ENCODE results near the gene ENOX1.

Gene ENOX1

DNA sequence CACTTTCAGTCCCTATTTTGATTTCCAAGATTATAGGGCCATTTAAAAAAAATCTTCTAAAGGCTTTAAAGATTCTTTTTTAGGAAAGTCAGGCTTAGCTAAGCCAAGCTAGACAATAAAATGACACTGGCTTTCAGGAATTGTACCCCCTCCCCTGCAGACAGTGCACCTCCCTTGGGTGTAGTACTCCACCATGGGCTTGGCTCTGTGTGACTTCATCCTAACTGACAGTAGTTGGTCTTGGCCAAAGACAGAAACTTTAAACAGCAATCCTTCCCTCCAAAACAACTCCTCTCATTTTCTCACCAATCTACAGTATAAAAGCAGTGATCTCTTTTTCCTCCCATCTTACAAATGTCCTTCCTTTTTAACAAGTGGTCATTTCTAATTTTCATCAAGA, 480.4 kb downstream of the ENOX1 start (continued):
- TF ChIP-seq CSDC2 (CRISPR knock-in tag; IDR thresholded peaks at IDR 0.05), result no peak
- TF ChIP-seq, protein P1, sequence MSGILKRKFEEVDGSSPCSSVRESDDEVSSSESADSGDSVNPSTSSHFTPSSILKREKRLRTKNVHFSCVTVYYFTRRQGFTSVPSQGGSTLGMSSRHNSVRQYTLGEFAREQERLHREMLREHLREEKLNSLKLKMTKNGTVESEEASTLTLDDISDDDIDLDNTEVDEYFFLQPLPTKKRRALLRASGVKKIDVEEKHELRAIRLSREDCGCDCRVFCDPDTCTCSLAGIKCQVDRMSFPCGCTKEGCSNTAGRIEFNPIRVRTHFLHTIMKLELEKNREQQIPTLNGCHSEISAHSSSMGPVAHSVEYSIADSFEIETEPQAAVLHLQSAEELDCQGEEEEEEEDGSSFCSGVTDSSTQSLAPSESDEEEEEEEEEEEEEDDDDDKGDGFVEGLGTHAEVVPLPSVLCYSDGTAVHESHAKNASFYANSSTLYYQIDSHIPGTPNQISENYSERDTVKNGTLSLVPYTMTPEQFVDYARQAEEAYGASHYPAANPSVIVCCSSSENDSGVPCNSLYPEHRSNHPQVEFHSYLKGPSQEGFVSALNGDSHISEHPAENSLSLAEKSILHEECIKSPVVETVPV (CRISPR knock-in tag; IDR thresholded peaks at IDR 0.05), result no peak
- no peak for TF ChIP-seq ZFP3 (CRISPR knock-in tag; IDR thresholded peaks at IDR 0.05)
- TF ChIP-seq TOX (CRISPR knock-in tag; IDR thresholded peaks at IDR 0.05; ENCODE audit: borderline replicate concordance), result no peak
- TF ChIP-seq ARNTL (CRISPR knock-in tag; IDR thresholded peaks at IDR 0.05; ENCODE audit: borderline replicate concordance, low read depth), result no peak
- TF ChIP-seq ZFP30 (CRISPR knock-in tag; IDR thresholded peaks at IDR 0.05), result no peak

DNA sequence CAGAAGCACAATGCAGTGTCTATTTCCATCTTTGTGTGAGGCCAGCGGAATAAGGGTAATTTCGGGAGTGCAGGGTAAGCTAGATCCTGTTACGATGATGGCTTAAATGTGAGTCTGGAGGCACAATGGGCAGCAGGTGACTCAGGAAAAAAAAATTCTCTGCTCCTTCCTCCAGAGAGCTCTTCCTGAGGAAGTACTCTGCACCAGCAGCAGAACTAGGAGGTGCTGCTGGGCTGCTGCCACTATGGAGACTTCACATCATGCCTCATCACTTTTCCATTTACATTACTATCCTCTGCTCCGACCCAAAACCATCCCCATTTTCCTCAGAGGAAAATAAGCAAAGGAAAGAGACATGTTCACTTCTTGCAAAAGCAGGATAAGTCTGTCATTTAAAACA, 481.4 kb downstream of the ENOX1 start:
- ATAC-seq, result peak; percentile 16; the same call in 2 of the 3 replicates
- TF ChIP-seq ZC3H10 (CRISPR knock-in tag; IDR thresholded peaks at IDR 0.05) (no peak), BACH2 (CRISPR knock-in tag; IDR thresholded peaks at IDR 0.05; ENCODE audit: borderline replicate concordance) (no peak), ZNF8 (CRISPR knock-in tag; IDR thresholded peaks at IDR 0.05) (no peak), TOX (CRISPR knock-in tag; IDR thresholded peaks at IDR 0.05; ENCODE audit: borderline replicate concordance) (no peak), RARB (CRISPR knock-in tag; IDR thresholded peaks at IDR 0.05) (no peak), PPARA (CRISPR knock-in tag; IDR thresholded peaks at IDR 0.05; ENCODE audit: borderline replicate concordance) (no peak), ZNF70 (CRISPR knock-in tag; IDR thresholded peaks at IDR 0.05) (no peak), ZFP30 (CRISPR knock-in tag; IDR thresholded peaks at IDR 0.05) (no peak), ARNTL (CRISPR knock-in tag; IDR thresholded peaks at IDR 0.05; ENCODE audit: borderline replicate concordance, low read depth) (no peak), ZFP3 (CRISPR knock-in tag; IDR thresholded peaks at IDR 0.05) (no peak), GLIS3 (CRISPR knock-in tag; IDR thresholded peaks at IDR 0.05) (no peak), CSDC2 (CRISPR knock-in tag; IDR thresholded peaks at IDR 0.05) (no peak), ZNF565 (CRISPR knock-in tag; conservative IDR thresholded peaks at IDR 0.05; ENCODE audit: low read depth) (no peak)
- TF ChIP-seq, protein P2, sequence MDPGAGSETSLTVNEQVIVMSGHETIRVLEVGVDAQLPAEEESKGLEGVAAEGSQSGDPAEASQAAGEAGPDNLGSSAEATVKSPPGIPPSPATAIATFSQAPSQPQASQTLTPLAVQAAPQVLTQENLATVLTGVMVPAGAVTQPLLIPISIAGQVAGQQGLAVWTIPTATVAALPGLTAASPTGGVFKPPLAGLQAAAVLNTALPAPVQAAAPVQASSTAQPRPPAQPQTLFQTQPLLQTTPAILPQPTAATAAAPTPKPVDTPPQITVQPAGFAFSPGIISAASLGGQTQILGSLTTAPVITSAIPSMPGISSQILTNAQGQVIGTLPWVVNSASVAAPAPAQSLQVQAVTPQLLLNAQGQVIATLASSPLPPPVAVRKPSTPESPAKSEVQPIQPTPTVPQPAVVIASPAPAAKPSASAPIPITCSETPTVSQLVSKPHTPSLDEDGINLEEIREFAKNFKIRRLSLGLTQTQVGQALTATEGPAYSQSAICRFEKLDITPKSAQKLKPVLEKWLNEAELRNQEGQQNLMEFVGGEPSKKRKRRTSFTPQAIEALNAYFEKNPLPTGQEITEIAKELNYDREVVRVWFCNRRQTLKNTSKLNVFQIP (CRISPR knock-in tag; IDR thresholded peaks at IDR 0.05; ENCODE audit: borderline replicate concordance, low read depth), result no peak
- TF ChIP-seq, protein P1 (CRISPR knock-in tag; IDR thresholded peaks at IDR 0.05), result no peak
- TF ChIP-seq, protein P3, sequence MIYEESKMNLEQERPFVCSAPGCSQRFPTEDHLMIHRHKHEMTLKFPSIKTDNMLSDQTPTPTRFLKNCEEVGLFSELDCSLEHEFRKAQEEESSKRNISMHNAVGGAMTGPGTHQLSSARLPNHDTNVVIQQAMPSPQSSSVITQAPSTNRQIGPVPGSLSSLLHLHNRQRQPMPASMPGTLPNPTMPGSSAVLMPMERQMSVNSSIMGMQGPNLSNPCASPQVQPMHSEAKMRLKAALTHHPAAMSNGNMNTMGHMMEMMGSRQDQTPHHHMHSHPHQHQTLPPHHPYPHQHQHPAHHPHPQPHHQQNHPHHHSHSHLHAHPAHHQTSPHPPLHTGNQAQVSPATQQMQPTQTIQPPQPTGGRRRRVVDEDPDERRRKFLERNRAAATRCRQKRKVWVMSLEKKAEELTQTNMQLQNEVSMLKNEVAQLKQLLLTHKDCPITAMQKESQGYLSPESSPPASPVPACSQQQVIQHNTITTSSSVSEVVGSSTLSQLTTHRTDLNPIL (CRISPR knock-in tag; IDR thresholded peaks at IDR 0.05; ENCODE audit: low read depth), result no peak
- TF ChIP-seq, protein P4, sequence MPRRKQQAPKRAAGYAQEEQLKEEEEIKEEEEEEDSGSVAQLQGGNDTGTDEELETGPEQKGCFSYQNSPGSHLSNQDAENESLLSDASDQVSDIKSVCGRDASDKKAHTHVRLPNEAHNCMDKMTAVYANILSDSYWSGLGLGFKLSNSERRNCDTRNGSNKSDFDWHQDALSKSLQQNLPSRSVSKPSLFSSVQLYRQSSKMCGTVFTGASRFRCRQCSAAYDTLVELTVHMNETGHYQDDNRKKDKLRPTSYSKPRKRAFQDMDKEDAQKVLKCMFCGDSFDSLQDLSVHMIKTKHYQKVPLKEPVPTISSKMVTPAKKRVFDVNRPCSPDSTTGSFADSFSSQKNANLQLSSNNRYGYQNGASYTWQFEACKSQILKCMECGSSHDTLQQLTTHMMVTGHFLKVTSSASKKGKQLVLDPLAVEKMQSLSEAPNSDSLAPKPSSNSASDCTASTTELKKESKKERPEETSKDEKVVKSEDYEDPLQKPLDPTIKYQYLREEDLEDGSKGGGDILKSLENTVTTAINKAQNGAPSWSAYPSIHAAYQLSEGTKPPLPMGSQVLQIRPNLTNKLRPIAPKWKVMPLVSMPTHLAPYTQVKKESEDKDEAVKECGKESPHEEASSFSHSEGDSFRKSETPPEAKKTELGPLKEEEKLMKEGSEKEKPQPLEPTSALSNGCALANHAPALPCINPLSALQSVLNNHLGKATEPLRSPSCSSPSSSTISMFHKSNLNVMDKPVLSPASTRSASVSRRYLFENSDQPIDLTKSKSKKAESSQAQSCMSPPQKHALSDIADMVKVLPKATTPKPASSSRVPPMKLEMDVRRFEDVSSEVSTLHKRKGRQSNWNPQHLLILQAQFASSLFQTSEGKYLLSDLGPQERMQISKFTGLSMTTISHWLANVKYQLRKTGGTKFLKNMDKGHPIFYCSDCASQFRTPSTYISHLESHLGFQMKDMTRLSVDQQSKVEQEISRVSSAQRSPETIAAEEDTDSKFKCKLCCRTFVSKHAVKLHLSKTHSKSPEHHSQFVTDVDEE (CRISPR knock-in tag; IDR thresholded peaks at IDR 0.05), result no peak

DNA sequence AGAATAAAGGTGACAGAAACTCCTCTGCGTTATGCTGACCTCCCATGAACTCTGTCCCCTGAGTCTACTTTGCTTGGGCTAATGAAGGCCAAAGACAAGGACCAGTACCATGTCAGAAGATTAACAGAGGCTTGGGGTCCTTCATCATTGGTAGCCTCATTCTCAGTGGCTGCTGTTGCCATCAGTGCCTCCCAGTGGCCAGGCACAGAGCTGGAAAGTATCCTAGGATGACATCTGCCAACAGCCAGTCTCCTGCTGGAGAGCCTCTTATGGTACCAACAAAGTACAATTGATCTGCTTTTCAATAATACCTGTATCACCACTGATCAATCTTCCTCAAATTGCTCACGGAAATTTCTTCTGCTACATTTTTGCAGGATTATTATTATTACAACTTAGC, 481.8 kb downstream of the ENOX1 start:
- no peak for ATAC-seq
- TF ChIP-seq, protein P4 (CRISPR knock-in tag; IDR thresholded peaks at IDR 0.05), result no peak
- TF ChIP-seq, protein P1 (CRISPR knock-in tag; IDR thresholded peaks at IDR 0.05), result no peak
- TF ChIP-seq, protein P5, sequence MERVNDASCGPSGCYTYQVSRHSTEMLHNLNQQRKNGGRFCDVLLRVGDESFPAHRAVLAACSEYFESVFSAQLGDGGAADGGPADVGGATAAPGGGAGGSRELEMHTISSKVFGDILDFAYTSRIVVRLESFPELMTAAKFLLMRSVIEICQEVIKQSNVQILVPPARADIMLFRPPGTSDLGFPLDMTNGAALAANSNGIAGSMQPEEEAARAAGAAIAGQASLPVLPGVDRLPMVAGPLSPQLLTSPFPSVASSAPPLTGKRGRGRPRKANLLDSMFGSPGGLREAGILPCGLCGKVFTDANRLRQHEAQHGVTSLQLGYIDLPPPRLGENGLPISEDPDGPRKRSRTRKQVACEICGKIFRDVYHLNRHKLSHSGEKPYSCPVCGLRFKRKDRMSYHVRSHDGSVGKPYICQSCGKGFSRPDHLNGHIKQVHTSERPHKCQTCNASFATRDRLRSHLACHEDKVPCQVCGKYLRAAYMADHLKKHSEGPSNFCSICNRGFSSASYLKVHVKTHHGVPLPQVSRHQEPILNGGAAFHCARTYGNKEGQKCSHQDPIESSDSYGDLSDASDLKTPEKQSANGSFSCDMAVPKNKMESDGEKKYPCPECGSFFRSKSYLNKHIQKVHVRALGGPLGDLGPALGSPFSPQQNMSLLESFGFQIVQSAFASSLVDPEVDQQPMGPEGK (CRISPR knock-in tag; IDR thresholded peaks at IDR 0.05; ENCODE audit: borderline replicate concordance), result no peak
- no peak for TF ChIP-seq PPARA (CRISPR knock-in tag; IDR thresholded peaks at IDR 0.05; ENCODE audit: borderline replicate concordance)
- no peak for TF ChIP-seq ZFP3 (CRISPR knock-in tag; IDR thresholded peaks at IDR 0.05)
- no peak for TF ChIP-seq TOX (CRISPR knock-in tag; IDR thresholded peaks at IDR 0.05; ENCODE audit: borderline replicate concordance)
